ENCODE data around the gene CABP4.

- no peak for TF ChIP-seq CTCF (IDR thresholded peaks at IDR 0.05)
- no peak for TF ChIP-seq POLR2AphosphoS5 (IDR thresholded peaks at IDR 0.05; ENCODE audit: insufficient read depth in 1 of 2, low read depth in 1 of 2)
These were observed 41.8 kb upstream of the CABP4 start for GRCh38 chr11:67413266-67413849.
